ENCODE data around the gene IGFLR1. TPM values are rescaled to one million over a fixed set of nuclear protein-coding genes. Genes with fewer than 3 reads are reported as not detected.

The IGFLR1 gene
- total RNA-seq, 1 experiment from 2014 or later, result 9.9 TPM

- no peak for TF ChIP-seq CBFB (CRISPR knock-in tag; IDR thresholded peaks at IDR 0.05; ENCODE audit: low read depth)
Measured at GRCh38 chr19:35721374-35721773, 20.9 kb downstream of the IGFLR1 start (continued).

GRCh38 chr19:35720648-35721047 is 21.6 kb downstream of the IGFLR1 start:
- no peaks in the 10 kb centered on the region for H3K27me3 Mint-ChIP-seq (ENCODE audit: low read depth)
- no peak for ATAC-seq
- POLR2A ChIA-PET, result interaction anchor here (0.7 kb wide), 1 partner anchor 163 kb away, joined by 3 read pairs; no protein-coding TSS in a partner anchor
- no peak for DNase-seq (ENCODE audit: low spot score)
- TF ChIP-seq ESRRA (CRISPR knock-in tag; IDR thresholded peaks at IDR 0.05; ENCODE audit: borderline replicate concordance) (no peak), FOXJ3 (CRISPR knock-in tag; IDR thresholded peaks at IDR 0.05; ENCODE audit: borderline replicate concordance) (no peak), ZNF416 (CRISPR knock-in tag; IDR thresholded peaks at IDR 0.05) (no peak), FOXP1 (CRISPR knock-in tag; IDR thresholded peaks at IDR 0.05; ENCODE audit: borderline replicate concordance) (no peak), ZNF512 (CRISPR knock-in tag; IDR thresholded peaks at IDR 0.05; ENCODE audit: borderline replicate concordance) (no peak)
- peaks cover 33% of the 10 kb centered on the region for H3K36me3 Mint-ChIP-seq
- CTCF ChIA-PET, result interaction anchor here (0.6 to 1.0 kb wide), 2 partner anchors 28 to 99 kb away, joined by 3 read pairs; no protein-coding TSS in a partner anchor
- H3K4me3 Mint-ChIP-seq, result no peak overlapping the region
- no peaks in the 10 kb centered on the region for H3K9me3 Mint-ChIP-seq
- H3K4me1 Mint-ChIP-seq, result peaks cover 13% of the 10 kb centered on the region
- no peak overlapping the region for H3K27ac Mint-ChIP-seq

- ATAC-seq (no peak), DNase-seq (ENCODE audit: low spot score) (no peak)
- Mint-ChIP-seq H3K4me3 (no peak overlapping the region), H3K9me3 (no peaks in the 10 kb centered on the region), H3K27ac (no peak overlapping the region), H3K4me1 (peaks cover 16% of the 10 kb centered on the region), H3K36me3 (peaks cover 28% of the 10 kb centered on the region), H3K27me3 (ENCODE audit: low read depth) (no peaks in the 10 kb centered on the region)
- ChIA-PET POLR2A (interaction anchor here (0.7 kb wide), 1 partner anchor 162 kb away, joined by 3 read pairs; no protein-coding TSS in a partner anchor), CTCF (interaction anchor here (0.6 to 1.0 kb wide), 2 partner anchors 27 to 100 kb away, joined by 3 read pairs; no protein-coding TSS in a partner anchor)
- TF ChIP-seq ZNF532 (CRISPR knock-in tag; IDR thresholded peaks at IDR 0.05; ENCODE audit: borderline replicate concordance) (no peak), ATF2 (CRISPR knock-in tag; IDR thresholded peaks at IDR 0.05; ENCODE audit: borderline replicate concordance, low read depth) (no peak), HMGXB4 (CRISPR knock-in tag; IDR thresholded peaks at IDR 0.05) (no peak), FOXK1 (CRISPR knock-in tag; IDR thresholded peaks at IDR 0.05) (no peak), ZSCAN18 (CRISPR knock-in tag; IDR thresholded peaks at IDR 0.05) (no peak), TEAD4 (CRISPR knock-in tag; IDR thresholded peaks at IDR 0.05) (no peak), TCF7 (CRISPR knock-in tag; IDR thresholded peaks at IDR 0.05; ENCODE audit: low read depth) (no peak), TEAD1 (CRISPR knock-in tag; IDR thresholded peaks at IDR 0.05) (no peak), ZNF423 (CRISPR knock-in tag; IDR thresholded peaks at IDR 0.05) (no peak), MXD4 (CRISPR knock-in tag; IDR thresholded peaks at IDR 0.05; ENCODE audit: borderline replicate concordance) (no peak), NR2C2 (CRISPR knock-in tag; IDR thresholded peaks at IDR 0.05) (no peak), FOXP1 (CRISPR knock-in tag; IDR thresholded peaks at IDR 0.05; ENCODE audit: borderline replicate concordance) (no peak), GTF2I (CRISPR knock-in tag; conservative IDR thresholded peaks at IDR 0.05) (no peak), E2F5 (CRISPR knock-in tag; IDR thresholded peaks at IDR 0.05) (no peak), PREB (CRISPR knock-in tag; IDR thresholded peaks at IDR 0.05; ENCODE audit: borderline replicate concordance) (no peak)
Measured at GRCh38 chr19:35720163-35720524, 22.1 kb downstream of the IGFLR1 start.
